Epidermal melanocyte (primary cell): ENCODE data around the gene OSBPL2.

Experiments used
- DNase-seq: peaks from one replicate; pipeline ENCODE4 v3.0.0; 2011; ENCODE audit warnings: low spot score; ENCODE audit not compliant: insufficient read length

OSBPL2 gene

DNA sequence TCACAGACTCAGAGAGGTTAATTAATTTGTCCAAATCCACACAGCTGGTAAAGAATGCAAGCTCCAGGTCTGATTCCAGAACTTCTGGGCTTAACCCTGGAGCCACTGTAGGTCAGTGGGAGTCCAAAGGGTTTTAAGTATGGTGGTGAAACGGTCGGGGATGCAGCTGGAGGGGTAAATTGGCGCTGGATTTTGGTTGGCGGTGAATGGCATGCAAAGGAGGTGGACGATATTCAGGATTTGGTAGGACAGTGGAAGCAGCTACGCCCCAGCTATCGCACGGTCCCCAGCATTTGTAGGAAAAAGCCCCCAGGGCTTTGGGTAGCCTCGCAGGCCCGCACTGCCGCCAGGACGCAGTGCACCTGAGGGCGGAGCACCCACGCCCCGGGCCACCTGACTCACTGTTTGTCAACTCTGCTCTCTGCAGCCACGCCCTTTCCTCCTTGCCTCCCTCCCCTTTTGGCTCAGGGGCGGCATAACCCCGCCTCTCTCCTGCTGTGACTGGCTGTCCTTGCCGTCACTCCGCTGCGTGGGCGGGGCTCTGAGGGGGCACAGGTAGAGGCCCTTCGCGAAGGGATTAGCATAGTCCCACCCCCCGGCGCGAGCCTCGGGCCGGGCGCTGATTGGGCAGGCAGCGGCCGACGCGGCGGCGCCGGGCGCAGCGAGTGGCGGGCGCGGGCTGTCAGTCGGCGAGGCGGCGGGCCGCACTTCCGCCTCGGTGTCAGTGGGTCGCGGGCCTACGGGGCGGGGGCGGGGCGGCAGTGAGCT lies at the start of gene OSBPL2:
Gene OSBPL2 (plus strand): TSS at position 721 of the 768 bp plus-strand sequence. CDS start 17,664 bp downstream, outside the sequence.
- DNase-seq: peak; percentile 100

GRCh38 chr20:62190639-62191411 lies 47.5 kb upstream of the OSBPL2 start:
- no peak for DNase-seq

GRCh38 chr20:62191781-62192559 lies 46.4 kb upstream of the OSBPL2 start:
- DNase-seq: no peak

DNA sequence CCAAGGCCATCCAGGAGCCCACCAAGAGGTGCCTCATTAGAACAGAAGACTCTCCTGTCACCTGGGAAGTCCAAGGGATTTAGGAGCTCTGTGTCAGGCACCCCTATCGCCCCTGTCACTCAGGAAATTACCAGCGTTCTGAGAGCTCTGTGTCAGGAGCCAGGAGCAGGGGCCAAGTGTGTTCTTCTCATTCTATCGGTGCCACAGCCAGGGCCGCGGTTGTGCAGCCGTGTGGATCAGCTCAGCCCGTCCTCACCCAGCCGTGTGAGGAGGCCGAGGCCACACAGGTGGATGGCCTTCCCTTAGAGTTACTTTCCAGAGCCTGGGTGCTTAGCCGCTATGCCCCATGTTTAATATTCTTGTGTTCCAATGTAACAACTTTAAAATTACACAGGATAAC lies 45.7 kb upstream of the OSBPL2 start:
- DNase-seq: no peak

- DNase-seq: no peak
Observed at GRCh38 chr20:62193079-62194025, 45.0 kb upstream of the OSBPL2 start.

- no peak for DNase-seq
Observed at GRCh38 chr20:62195075-62195405, 43.3 kb upstream of the OSBPL2 start.

- DNase-seq: no peak
Observed at GRCh38 chr20:62195736-62196135, 42.6 kb upstream of the OSBPL2 start.

- no peak for DNase-seq
Observed at GRCh38 chr20:62196286-62196685, 42.0 kb upstream of the OSBPL2 start.

DNA sequence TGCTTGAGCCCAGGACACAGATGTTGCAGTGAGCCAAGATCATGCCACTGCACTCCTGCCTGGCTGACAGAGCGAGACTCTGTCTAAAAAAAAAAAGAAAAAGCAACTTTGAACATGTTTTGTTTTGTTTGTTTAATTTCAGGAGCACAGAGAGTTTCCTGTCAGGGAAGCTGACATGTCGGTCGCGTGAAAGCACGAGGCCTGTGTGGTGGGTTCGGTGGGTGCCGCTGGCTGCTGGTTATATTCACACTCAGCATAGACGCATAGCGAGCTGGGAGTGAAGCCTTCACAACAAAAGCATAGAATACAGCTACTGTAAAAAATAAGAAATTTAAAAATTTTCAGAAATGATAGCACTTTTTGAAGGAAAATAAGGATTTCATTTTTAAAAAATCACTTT lies 41.0 kb upstream of the OSBPL2 start:
- no peak for DNase-seq

- no peak for DNase-seq
Observed at GRCh38 chr20:62197801-62198200, 40.5 kb upstream of the OSBPL2 start.

GRCh38 chr20:62198496-62198895 lies 39.8 kb upstream of the OSBPL2 start:
- no peak for DNase-seq

DNA sequence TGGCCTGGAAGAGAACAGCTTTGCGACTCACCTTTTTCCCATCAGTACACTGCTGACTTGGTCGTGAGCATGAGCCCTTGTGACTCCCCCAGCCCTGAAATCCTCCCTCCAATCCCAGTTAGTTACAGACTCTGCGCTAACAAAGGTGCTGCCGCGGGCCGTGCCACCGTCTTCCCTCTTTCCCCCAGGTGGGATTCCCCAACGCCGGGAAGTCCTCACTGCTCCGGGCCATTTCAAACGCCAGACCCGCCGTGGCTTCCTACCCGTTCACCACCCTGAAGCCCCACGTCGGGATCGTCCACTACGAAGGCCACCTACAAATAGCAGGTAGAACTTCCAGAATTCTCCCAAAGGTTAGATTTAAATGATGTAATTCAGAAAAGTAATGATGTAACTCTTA lies 39.4 kb upstream of the OSBPL2 start:
- no peak for DNase-seq

- no peak for DNase-seq
Observed at GRCh38 chr20:62200491-62201172, 37.7 kb upstream of the OSBPL2 start.

- DNase-seq: no peak
Observed at GRCh38 chr20:62201173-62202082, 36.9 kb upstream of the OSBPL2 start.

DNA sequence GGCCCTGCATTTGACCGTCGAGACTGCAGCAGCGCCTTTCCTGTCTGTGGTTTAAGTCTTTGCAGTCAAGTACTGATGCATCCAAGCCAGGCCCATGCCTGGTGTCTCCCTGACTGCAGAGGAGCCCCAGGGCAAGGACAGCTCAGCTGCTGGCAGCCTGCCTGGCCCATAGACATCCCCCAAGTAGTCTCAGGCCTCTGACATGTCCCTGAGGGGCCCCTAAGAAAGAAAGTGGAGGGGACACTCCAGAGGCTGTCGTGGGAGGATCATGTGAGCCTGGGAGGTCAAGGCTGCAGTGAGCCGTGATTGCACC lies 36.3 kb upstream of the OSBPL2 start:
- DNase-seq: peak; percentile 48

DNA sequence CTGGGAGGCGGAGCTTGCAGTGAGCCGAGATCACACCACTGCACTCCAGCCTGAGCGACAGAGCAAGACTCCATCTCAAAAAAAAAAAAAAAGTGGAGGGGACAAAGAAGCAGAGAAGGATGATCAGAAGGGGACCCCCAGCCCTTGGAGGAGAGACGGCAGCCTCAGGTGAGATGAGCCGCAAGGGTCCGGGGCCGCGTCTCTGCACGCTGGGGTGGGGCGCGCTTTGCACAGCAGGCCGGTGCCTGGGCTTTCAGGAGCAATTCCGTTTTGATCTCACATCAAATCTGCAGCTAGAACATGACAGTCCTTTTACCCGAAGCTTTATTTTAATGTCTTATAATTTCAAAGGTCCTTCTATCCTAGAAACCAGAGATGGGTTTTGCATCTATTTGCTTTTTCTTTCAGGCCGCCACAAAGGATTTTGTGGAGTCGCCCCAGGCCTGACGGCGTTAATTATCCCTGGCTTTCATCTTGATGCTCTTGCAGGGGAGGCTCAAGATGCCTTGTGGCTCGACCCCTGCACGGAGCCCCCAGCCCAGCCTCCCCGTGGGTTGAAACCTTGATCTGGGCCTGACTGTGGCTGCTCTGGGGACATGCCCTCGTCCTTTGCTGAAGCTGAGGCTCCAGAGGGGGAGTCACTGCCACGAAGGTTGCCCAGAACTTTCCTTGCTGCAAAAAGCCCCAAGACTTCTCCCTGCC lies 35.5 kb upstream of the OSBPL2 start:
- DNase-seq: no peak

GRCh38 chr20:62203378-62204030 lies 34.8 kb upstream of the OSBPL2 start:
- no peak for DNase-seq

DNA sequence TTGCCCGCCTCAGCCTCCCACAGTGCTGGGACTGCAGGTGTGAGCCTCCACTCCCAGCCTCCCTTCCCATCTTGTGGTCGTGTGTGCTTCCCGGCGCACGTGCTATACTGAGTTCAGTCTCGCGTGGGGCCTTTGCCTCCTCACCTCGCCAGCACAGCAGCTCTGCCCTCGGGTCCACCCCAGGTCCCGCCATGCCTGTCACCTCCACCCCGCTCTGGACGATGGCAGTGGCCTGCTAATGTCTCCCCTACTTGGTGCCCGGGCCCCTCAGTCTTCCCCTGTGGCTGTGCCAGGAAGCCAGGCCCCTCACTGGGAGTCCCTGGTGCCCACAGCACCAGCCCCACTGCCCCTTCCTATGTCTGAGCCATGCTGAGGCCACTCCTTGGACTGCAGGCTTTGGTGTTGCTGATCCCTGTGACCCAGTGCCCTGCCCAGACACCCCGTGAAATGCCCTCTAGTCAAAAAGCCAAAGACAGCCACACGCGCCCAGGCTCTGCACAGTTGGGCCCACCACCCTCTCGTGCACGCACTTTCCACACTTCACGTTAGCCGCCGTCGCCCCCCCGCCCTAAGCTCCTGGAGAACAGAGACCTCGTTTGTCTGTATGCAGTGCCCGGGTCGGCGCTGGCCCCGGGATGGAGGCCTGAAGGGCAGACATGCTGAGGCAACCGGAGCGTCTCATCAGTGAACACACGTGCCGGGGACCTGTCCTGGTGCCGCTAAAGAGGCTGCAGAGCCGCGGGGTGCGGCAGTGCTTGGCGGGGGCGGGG lies 32.5 kb upstream of the OSBPL2 start:
- no peak for DNase-seq
